ENCODE data around the gene PFKFB3.

The PFKFB3 gene

DNA sequence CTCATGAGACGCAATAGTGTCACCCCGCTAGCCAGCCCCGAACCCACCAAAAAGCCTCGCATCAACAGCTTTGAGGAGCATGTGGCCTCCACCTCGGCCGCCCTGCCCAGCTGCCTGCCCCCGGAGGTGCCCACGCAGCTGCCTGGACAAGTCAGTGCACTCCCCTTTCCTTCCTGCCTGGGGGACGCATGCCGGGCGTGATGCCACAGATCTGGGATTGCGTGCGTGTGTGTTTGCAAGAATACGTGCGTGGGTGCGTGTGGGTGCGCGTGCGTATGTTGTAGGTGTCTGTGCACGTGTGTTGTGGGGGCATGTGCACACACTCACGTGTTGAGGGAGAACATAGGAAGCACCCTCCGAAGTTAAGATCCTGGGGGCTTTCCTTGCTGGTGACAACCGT, 23.5 kb downstream of the PFKFB3 start:
- TF ChIP-seq, protein P1, sequence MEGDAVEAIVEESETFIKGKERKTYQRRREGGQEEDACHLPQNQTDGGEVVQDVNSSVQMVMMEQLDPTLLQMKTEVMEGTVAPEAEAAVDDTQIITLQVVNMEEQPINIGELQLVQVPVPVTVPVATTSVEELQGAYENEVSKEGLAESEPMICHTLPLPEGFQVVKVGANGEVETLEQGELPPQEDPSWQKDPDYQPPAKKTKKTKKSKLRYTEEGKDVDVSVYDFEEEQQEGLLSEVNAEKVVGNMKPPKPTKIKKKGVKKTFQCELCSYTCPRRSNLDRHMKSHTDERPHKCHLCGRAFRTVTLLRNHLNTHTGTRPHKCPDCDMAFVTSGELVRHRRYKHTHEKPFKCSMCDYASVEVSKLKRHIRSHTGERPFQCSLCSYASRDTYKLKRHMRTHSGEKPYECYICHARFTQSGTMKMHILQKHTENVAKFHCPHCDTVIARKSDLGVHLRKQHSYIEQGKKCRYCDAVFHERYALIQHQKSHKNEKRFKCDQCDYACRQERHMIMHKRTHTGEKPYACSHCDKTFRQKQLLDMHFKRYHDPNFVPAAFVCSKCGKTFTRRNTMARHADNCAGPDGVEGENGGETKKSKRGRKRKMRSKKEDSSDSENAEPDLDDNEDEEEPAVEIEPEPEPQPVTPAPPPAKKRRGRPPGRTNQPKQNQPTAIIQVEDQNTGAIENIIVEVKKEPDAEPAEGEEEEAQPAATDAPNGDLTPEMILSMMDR (IDR thresholded peaks at IDR 0.05; ENCODE audit: poor library complexity, severe bottlenecking), result no peak
- DNase-seq (ENCODE audit: low spot score), result no peak
- H3K27ac ChIP-seq (ENCODE audit: poor library complexity, severe bottlenecking), result no peak overlapping the region
- H3K36me3 ChIP-seq (ENCODE audit: low read depth), result peaks cover 75% of the 10 kb centered on the region
- no peaks in the 10 kb centered on the region for H3K27me3 ChIP-seq (ENCODE audit: insufficient read depth, poor library complexity, severe bottlenecking)
- no peaks in the 10 kb centered on the region for H3K4me1 ChIP-seq (ENCODE audit: insufficient read depth, poor library complexity, severe bottlenecking)
- ATAC-seq (ENCODE audit: low read depth), result no peak
- H3K9me3 ChIP-seq (ENCODE audit: severe bottlenecking), result no peaks in the 10 kb centered on the region
- no peak overlapping the region for H3K4me3 ChIP-seq (ENCODE audit: severe bottlenecking)

- peaks cover 73% of the 10 kb centered on the region for H3K36me3 ChIP-seq (ENCODE audit: low read depth)
- H3K4me3 ChIP-seq (ENCODE audit: severe bottlenecking), result no peak overlapping the region
- DNase-seq (ENCODE audit: low spot score) (no peak), ATAC-seq (ENCODE audit: low read depth) (no peak)
- TF ChIP-seq, protein P1 (IDR thresholded peaks at IDR 0.05; ENCODE audit: poor library complexity, severe bottlenecking), result no peak
- no peaks in the 10 kb centered on the region for H3K4me1 ChIP-seq (ENCODE audit: insufficient read depth, poor library complexity, severe bottlenecking)
- no peaks in the 10 kb centered on the region for H3K27me3 ChIP-seq (ENCODE audit: insufficient read depth, poor library complexity, severe bottlenecking)
- H3K9me3 ChIP-seq (ENCODE audit: severe bottlenecking), result no peaks in the 10 kb centered on the region
- no peak overlapping the region for H3K27ac ChIP-seq (ENCODE audit: poor library complexity, severe bottlenecking)
These were observed 24.6 kb downstream of the PFKFB3 start for GRCh38 chr10:6227346-6227745.

DNA sequence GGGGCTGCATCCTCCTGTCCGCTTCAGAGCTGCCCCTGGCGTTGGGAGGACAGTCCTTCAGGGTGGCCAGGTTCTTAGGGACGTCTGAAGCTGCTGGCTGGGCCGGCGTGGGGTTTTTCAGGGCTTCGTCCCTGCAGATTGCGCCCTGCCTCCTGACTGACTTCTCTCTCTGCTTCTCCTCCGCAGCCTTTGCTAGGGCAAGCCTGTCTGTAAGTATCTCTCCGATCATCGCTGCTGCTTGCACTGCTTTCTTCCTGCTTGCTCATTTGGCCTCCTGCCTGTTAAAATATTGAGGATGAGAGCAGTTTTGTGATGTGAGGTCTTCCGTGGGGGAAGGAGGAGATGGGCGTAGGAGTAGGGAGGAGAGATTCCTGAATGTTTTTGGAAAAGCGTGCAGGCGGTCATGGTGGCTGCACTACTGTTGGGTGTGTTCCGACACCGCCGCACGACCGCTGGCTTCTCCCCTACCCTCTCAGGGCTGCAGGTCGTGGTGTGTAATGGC, 25.3 kb downstream of the PFKFB3 start:
- H3K4me3 ChIP-seq (ENCODE audit: severe bottlenecking), result no peak overlapping the region
- DNase-seq (ENCODE audit: low spot score), result no peak
- no peaks in the 10 kb centered on the region for H3K27me3 ChIP-seq (ENCODE audit: insufficient read depth, poor library complexity, severe bottlenecking)
- no peaks in the 10 kb centered on the region for H3K4me1 ChIP-seq (ENCODE audit: insufficient read depth, poor library complexity, severe bottlenecking)
- no peak for ATAC-seq (ENCODE audit: low read depth)
- TF ChIP-seq, protein P1 (IDR thresholded peaks at IDR 0.05; ENCODE audit: poor library complexity, severe bottlenecking), result no peak
- no peak overlapping the region for H3K27ac ChIP-seq (ENCODE audit: poor library complexity, severe bottlenecking)
- no peaks in the 10 kb centered on the region for H3K9me3 ChIP-seq (ENCODE audit: severe bottlenecking)
- peaks cover 73% of the 10 kb centered on the region for H3K36me3 ChIP-seq (ENCODE audit: low read depth)

DNA sequence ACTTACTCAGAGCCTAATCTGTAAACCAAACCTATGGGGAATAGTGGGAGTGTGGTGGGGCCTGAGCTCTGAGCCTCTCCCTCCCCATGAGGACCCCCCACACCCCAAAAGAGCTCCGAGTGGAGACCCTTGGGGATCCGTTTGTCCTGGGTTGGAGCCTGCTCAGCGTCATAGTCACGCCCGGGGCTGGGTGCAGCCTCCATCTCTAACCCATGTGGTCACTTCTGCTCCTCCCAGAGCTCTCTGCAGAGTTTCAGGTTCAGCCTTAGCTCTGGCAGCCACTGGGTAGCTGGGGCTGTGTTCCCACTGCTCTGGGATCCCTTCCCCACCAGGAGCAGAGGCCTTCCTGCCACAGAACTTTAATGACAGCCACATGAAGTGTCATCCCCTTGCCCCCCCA, 25.9 kb downstream of the PFKFB3 start:
- DNase-seq (ENCODE audit: low spot score) (no peak), ATAC-seq (ENCODE audit: low read depth) (no peak)
- TF ChIP-seq, protein P1 (IDR thresholded peaks at IDR 0.05; ENCODE audit: poor library complexity, severe bottlenecking), result no peak
- Histone ChIP-seq H3K36me3 (ENCODE audit: low read depth) (peaks cover 72% of the 10 kb centered on the region), H3K9me3 (ENCODE audit: severe bottlenecking) (no peaks in the 10 kb centered on the region), H3K4me1 (ENCODE audit: insufficient read depth, poor library complexity, severe bottlenecking) (no peaks in the 10 kb centered on the region), H3K4me3 (ENCODE audit: severe bottlenecking) (no peak overlapping the region), H3K27ac (ENCODE audit: poor library complexity, severe bottlenecking) (no peak overlapping the region), H3K27me3 (ENCODE audit: insufficient read depth, poor library complexity, severe bottlenecking) (no peaks in the 10 kb centered on the region)

DNA sequence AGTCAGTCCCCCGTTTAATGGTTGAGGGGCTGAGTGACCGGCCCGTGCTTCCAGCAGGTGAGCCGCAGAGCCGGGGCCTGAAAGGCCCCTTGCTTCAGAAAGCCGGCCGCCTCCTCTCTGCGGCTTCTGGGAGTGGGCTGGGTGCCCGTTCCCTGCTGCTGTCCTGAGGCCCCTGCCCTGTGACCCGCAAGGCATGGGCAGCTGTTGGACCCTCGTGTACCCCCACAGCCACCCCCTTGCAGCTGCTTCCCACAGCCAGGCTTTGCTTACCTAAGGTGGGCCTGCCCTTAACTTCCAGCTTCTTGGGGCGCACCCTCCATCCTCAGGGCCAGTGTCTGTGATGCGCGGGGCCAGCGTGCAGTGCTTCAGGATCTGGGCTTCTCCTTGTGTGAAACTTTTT, 26.6 kb downstream of the PFKFB3 start:
- Histone ChIP-seq H3K4me3 (ENCODE audit: severe bottlenecking) (no peak overlapping the region), H3K4me1 (ENCODE audit: insufficient read depth, poor library complexity, severe bottlenecking) (no peaks in the 10 kb centered on the region), H3K27ac (ENCODE audit: poor library complexity, severe bottlenecking) (no peak overlapping the region), H3K36me3 (ENCODE audit: low read depth) (peaks cover 69% of the 10 kb centered on the region), H3K9me3 (ENCODE audit: severe bottlenecking) (no peaks in the 10 kb centered on the region), H3K27me3 (ENCODE audit: insufficient read depth, poor library complexity, severe bottlenecking) (no peaks in the 10 kb centered on the region)
- ATAC-seq (ENCODE audit: low read depth) (no peak), DNase-seq (ENCODE audit: low spot score) (no peak)
- TF ChIP-seq, protein P1 (IDR thresholded peaks at IDR 0.05; ENCODE audit: poor library complexity, severe bottlenecking), result no peak
